CD4-positive, alpha-beta T cell treated with Interleukin-6 at 100 ng/mL for 8 hours (primary cell): ENCODE data around the gene ZNF543.
A peak's percentile ranks its signal among the peaks of the same experiment; 100 is the strongest.
"Not testable (repeated sequence)": the region's sequence is repeated elsewhere in the genome, so short reads cannot be mapped to it uniquely, and the experiment has no call there.

Experiments
- DNase-seq: peaks from one replicate; pipeline ENCODE4 v3.0.0-alpha.2; 2020; ENCODE audit warnings: mixed read lengths, low spot score

The ZNF543 gene

DNA sequence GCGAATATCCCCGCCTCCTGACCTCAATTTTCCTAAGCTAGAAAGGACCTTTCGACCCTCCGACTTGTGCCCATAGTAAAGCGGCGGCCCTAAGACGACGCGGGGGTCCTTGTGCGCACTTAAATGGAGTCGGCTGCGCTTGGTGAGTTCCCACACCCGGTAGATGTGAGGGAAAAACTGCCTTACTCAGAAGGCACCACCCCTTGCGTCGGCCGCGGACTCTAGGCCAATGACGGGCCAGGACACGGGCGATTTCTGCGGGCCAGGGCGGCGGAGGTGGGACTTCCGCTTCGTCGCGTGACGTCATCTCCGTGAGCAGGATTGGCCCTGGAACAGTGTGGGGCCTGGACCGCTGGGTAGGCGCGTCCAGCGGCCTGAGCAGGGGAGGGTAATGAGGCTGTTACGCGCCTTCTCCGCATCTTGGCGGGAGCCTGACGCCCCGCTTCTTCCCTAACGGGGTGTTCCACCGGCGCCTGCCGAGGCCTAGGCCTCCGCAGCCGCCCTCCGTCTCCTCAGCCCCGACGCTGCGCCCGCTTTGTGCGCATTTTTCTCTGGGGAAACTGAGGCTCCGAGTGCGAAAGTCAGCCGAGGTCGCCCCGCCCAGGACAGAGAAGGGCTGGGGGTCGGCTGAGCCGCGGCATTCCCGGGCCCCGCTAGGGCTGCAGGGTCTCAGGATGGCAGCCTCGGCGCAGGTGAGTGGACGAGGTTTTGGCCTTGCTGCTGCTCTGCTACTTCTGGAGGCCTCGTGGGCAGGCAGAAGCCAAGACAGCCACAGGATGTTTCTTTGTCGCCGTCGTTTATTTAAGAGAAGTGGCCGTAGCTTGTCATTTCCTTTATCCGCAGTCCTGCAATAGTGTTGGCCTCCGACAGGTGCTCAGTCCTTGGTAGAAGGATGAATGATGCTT, at the start of gene ZNF543:
Gene ZNF543, plus strand, starts transcription at position 293 of the 905 bp plus-strand sequence. Its CDS starts 382 bp downstream, at position 675.
- peak; percentile 90 for DNase-seq

DNA sequence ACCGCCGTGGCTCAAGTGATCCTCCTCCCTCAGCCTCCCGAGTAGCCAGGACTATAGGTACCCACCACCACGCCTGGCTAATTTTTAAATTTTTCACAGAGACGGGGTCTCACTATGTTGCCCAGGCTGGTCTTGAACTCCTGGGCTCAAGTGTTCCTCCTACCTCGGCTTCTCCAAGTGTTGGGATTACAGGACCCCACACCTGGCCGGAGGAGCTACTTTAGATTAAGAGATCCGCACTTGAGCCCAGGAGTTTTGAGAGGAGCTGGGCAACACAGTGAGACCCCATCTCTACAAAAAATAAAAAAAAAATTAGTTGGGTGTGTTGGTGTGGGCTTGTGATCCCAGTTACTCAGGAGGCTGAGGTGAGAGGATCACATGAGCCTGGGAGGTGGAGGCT, 49.0 kb upstream of the ZNF543 start:
- no peak for DNase-seq

DNA sequence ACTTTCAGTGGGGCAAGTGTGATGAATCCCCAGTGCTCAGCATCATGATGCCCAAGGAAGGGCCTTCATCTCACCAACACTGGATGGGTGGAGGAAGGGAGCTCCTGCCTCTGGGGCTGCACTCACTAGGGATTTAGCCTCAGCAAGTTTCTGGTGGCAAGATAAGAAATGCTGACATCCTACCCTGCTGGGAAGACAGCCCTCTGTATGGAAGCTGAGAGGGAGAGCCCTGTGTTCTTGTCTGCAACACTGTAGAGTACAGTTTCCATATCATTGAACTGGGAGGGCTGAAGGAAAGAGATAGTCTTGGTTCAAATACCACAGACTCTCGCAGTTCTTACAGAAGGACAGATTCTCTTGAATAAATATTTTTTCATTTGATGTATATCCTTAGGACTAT, 47.3 kb upstream of the ZNF543 start:
- DNase-seq: no peak

DNA sequence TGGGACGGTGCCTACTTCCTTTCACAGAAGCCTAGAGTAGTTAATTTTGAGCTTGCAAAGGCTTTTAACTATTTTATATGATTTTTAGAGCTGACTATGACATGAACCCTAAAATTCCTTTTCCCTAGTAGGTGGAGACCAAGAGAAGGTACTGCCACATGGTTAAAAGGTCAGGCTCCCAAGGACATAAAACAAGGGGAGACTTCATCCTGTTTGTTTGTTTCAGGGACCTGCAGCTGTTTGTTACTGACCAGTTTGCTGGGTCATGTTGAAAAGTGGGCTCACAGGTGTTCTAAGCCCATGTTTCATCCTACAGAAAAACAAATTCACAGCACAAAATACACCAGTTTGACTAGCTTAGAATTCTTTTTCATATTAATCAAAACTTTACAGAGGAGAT, 43.8 kb upstream of the ZNF543 start:
- no peak for DNase-seq

DNA sequence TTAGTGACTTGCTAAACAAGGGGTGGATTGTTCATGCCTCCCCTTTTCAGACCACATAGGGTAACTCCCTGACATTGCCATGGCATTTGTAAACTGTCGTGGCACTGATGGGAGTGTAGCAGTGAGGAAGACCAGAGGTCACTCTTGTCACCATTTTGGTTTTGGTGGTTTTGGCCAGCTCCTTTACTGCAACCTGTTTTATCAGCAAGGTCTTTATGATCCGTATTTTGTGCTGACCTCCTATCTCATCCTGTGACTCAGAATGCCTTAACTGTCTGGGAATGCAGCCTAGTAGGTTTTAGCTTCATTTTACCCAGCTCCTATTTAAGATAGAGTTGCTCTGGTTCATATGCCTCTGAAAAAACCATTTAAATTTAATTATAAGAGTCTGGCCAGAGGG, 41.8 kb upstream of the ZNF543 start:
- DNase-seq: not testable (repeated sequence)

DNA sequence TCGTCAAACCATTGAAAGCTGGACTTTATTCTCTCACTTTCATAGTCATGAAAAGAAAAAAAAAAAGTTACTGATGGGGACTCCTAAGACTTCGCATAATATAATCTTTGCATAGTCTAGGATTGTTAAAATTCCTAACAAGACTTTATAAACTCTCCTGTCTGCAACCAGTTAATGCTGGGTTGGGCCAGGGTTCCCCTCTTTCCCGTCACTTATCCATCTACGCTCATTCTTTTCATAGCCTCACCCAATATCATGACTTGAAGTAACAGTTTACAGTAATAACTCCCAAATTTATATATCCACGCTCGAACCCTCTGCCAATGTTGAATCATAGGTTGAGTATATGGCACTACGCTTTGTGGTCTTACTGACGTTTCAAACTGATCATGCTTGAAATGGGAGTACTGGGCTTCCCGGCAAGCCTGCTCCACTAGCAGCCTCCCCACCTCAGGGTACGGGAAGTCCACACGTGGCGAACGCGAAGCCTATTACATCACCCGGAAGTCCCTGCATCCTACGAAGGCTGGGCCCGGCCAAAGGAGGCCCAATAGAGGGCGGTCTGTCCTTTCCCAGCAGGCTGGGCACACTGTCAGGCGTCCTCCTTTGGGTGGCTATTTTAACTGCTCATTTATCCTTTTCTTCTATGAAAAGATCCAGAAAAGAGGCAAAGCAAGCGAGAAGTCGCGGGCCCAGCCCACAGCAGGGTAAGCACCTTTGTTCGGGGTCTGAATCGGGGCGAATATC, 40.7 kb upstream of the ZNF543 start:
- DNase-seq: peak; percentile 79

DNA sequence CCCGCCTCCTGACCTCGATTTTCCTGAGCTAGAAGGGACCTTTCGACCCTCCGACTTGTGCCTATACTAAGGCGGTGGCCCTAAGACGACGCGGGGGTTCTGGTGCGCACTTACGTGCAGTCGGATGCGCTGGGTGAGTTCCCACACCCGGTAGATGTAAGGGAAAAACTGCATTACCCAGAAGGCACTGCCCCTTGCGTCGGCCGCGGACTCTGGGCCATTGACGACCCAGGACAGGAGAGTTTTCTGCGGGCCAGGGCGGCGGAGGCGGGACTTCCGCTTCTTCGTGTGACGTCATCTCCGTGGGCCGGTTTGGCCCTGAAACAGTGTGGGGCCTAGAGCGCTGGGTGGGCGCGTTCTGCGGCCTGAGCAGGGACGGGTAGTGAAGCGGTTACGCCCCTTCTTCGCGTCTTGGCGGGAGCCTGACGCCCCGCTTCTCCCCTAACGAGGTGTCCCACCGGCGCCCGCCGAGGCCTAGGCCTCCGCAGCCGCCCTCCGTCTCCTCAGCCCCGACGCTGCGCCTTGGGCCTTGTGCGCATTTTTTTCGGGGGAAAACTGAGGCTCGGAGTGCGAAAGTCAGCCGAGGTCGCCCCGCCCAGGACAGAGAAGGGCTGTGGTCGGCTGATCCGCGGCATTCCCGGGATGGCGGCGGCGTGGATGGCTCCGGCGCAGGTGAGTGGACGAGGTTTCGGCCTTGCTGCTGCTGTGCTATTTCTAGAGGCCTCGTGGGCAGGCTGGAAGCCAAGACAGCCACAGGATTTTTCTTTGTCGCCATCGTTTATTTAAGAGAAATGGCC, 39.9 kb upstream of the ZNF543 start, which contains the start of gene ZNF460:
Gene ZNF460, plus strand, starts transcription at position 321 of the 797 bp plus-strand sequence. Its CDS starts 322 bp downstream, at position 643.
- peak; percentile 95 for DNase-seq

DNA sequence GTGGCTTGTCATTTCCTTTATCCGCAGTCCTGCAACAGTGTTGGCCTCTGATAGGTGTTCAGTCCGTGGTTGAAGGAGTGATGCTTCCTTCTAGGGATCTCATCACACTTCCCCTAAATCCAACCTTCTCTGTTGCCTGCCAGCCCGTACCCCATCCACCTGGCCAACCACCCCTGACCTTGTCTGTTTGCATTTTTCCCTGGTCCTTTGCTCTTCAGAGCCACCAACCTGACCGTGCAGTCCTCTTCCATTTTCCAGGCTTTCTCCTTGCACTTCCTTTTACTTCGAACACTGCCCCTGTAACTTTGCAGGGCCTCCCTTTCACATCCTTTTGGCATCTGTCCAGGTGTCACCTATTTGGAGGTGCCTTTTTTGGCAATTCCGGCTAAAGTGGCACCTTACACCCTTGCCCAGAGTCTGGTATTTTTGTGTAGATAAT, 39.3 kb upstream of the ZNF543 start:
- DNase-seq: peak; percentile 9

DNA sequence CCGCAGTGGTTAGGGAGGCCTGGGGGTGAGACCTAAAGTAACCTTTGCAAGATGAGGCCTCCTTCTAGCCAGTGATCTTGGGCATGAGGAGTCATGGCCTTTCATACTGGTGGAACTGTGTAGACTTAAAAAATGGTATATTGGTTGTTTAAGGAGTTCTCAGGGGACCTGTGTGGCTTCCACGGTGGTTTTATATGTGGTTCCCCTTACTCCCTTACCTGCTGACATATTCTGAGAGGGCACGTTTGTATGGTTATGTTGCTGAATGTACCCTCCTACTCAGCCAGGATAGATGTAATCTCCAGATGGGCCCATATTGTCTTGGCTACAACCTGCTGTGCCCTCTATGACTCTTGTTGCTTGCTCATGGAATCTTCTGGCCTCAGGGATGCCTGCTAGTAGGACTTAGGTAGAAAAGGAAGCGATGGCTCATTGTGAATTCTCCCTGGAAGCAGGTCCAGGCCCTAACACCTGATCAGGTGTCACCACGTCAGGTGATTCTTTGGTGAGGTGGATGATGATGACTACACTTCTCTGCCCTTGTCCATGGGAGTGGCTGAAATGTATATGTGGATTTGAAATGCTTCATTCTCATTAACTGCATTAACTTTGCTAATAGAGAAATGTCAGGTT, 38.1 kb upstream of the ZNF543 start:
- DNase-seq: no peak

DNA sequence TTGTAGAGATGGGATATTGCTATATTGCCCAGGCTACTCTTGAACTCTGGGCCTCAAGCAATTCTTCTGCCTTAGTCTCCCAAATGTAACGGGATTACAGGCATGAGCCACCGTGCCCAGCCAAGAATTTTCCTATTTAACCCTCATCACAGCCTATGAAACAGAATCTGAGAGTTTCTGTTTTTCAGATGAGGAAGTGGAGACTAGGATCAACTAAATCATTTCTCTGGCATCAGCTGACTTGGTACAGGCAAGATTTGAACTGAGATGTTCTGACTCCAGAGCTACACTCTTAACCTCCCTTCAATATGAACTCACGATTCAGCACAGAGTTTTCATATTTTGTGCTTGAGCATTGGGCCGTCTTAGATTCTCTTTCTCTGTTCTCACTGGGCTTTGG, 31.9 kb upstream of the ZNF543 start:
- no peak for DNase-seq

DNA sequence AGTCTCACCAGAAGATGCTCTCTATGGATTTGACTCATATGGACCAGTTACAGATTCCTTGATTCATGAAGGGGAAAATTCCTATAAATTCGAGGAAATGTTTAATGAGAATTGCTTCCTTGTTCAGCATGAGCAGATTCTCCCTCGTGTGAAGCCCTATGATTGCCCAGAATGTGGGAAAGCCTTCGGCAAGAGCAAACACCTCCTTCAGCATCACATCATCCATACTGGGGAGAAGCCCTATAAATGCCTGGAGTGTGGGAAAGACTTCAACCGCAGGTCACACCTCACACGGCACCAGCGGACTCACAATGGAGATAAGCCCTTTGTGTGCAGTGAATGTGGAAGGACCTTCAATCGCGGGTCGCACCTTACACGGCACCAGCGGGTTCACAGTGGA, 29.3 kb upstream of the ZNF543 start:
- DNase-seq: no peak

DNA sequence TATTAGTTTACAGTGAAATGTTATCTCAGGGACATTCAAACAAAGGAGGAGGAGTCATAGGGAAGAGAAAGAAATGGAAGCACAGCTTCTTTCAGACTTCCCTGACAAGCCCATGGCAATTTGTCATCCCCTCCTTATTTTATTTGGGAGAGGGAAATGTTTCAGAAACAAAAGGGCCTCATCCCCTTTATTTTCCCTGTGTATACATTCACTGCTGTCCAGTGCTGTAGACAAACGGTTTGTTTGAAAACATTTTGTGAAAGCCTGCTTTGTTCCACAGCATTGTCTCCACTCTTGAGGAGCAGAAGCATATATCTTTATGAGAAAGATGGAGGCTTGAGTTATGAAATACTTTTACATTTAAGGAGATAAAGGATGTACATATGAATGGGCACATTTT, 27.7 kb upstream of the ZNF543 start:
- DNase-seq: no peak

DNA sequence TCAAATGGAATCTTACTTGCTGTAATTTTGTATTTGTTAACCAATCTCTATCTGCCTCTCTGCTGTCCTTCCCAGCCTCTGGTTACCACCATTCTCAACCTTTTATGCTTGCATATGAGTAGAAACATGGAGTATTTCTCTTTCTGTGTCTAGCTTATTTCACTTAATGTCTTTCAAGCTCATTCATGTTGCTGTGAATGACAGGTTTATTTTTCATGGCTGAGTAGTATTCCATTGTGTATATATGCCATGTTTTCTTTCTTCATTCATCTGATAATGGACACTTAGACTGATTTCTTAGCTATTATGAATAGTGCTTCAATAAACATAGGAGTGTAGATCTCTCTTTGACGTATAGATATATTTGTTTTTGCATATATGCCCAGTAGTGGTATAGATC, 26.6 kb upstream of the ZNF543 start:
- DNase-seq: no peak

DNA sequence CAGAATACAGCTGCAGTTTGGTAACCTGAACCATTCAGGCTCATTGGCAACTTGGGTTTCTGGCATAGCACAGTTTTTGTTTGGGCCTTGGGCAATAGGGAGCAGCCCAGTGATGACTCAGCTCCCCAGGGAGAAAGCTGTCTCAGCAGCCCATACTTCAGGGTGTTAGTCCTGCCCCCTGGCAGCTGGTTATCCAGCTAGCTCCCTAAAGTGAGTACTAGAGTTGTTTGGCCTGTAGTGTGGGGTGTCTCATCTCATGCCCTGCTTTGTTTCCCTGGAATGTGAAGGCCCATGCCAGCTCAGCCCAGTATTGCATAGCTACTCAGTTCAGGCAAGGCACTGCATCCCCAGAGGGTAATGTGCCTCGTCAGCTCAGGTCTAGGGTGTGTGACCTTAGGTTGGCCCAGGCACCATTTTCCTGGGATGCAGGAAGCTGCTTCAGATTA, 18.2 kb upstream of the ZNF543 start:
- DNase-seq: no peak

DNA sequence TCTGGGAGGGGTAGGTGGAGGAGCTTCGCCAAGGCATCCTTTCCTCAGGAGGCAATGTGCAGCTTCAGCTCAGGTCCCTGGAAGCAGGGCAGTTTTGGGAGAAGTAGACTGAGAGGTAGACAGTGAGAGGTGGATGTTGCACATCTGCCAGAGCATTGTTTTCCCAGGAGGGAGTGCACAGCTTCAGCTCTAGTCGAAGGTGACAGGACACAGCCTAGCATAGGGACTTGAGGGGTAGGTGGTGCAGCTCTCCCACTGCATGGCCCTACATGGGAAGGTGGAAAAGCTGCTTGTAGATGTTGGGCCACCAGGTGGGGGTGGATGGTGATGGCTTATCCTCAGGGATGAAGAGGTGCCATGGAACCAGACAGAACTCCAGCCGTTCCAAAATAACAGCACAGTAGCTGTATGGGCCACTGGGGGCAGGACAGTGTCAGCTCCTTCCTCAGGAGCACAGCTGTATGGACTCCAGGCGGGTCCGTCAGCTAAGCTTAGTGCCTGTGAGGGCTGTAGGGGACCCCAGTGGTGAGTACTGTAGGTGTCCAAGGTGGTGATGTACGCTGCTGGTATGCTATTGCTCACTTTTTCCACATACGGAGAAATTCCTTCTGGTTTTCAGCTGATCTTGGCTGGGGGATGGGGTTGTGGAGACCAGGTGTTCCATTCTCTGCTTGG, 17.4 kb upstream of the ZNF543 start:
- no peak for DNase-seq

DNA sequence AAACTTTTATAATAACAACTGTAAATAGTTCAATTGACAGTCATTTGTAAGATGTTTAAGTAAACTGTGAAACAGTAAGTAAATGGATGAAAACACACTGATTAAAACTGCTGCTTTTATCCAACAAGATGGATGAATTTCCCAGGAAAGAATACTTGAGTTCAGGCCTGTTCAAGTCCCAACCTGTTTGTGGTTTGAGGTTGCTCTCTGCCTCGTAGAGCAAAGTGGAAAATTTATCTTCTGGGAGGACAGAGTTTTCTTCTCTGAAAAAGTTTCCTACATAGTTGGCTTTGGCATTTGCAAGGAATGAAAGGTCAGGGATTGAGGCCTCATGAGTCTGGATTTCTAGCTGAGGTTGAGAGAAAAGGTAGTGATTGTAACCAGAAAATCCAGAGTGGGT, 15.2 kb upstream of the ZNF543 start:
- no peak for DNase-seq

DNA sequence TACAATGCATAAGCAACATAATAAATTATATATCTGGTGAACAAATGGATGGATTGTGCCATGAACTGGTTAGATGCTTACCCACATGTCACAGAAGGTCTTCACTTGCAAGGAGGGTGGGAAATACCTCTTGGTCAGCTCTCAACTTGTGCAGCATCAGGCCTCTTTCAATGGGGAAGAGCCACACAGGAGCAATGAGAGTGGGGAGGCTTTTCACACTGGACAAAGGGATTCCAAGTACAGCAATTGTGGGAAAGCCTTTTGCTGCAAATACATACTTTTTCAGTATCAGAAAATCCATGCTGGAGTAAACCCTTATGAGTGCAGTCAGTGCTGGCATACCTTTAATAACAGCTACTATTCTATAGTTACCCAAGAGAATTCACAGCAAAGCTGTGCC, 11.8 kb upstream of the ZNF543 start:
- DNase-seq: no peak

DNA sequence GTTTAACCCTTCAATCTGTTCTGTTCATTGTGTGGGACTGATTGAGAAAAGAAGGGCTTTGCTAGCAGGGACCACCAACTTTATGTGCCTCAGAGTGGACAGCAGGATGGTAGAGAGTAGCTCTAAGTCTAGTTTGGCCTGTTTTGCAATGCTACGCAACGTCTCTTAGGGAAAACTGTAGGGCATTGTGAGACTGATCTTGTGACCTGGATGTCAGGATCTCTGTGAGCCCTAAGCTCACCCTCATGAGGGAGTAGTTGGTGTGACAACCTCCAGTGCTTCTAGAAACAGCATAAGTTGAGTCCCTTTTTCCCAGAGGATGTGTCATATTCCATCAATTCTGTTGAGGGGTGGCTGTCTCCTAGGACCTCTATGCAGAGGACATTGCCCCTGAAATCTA, 9.5 kb upstream of the ZNF543 start:
- DNase-seq: no peak

DNA sequence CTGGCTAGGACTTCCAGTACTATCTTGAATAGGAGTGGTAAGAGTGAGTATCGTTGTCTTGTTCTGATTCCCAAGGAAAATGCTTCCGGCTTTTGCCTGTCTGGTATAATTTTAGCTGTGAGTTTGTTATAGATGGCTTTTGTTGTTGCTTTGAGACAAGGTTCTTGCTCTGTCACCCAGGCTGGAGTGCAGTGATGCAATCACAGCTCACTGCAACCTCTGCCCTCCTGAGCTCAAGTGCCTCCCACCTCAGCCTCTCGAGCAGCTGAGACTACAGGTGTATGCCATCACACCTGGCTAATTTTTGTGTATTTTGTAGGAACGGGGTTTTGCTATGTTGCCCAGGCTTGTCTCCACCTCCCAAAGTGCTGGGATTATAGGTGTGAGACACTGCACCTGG, 6.1 kb upstream of the ZNF543 start:
- DNase-seq: no peak

DNA sequence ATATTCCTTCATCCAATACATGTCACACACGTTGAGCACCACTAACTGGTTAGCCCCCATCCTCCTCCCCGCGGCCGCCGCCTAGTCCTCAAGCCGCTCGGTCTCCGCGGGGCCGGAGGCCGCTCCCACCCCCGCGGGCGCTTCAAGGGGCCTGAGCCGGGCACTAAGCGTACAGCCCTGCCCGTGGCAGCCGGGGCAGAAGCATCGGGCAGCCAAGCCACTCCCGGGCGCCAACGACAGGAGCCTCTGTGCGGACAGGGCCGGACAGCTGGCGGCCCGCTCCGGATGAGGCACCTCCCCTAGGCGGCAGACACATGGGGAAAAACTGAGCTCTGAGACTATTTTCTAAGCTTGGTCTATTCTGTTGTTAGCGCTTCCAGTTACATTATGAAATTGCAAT, 2.8 kb upstream of the ZNF543 start:
- DNase-seq: no peak

DNA sequence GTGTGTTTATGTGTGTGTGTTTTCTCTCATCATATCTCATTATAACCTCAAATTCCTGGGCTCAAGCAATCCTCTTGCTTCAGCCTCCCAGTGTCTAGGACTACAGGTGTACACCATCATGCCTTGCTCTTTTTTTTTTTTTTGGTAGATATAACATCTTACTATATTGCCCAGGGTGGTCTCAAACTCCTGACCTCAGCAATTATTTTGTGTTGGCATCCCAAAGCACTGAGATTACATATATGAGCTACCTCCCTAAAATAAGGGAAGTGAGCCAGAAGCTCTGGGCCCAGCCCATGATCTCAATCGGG, 448 bp upstream of the ZNF543 start:
- no peak for DNase-seq
